Measurements from ENCODE around the gene DMRT1. TPM values are rescaled to one million over a fixed set of nuclear protein-coding genes. Genes with fewer than 3 reads are reported as not detected.

Gene DMRT1
- total RNA-seq, 1 donor from 2014 or later = not detected

GRCh38 chr9:959105-959504, 117.6 kb downstream of the DMRT1 start:
- Histone ChIP-seq H3K4me3 (no peak overlapping the region), H3K9me3 (no peaks in the 10 kb centered on the region), H3K36me3 (no peaks in the 10 kb centered on the region), H3K27me3 (no peaks in the 10 kb centered on the region), H3K4me1 (no peaks in the 10 kb centered on the region), H3K27ac (no peak overlapping the region)
- no peak for TF ChIP-seq CTCF (IDR thresholded peaks at IDR 0.05)
- no peak for DNase-seq (ENCODE audit: low spot score in 2 of 2)
- intact Hi-C loops (cut with DNase I) = no loop called here

GRCh38 chr9:959914-960313, 118.4 kb downstream of the DMRT1 start:
- Histone ChIP-seq H3K9me3 (no peaks in the 10 kb centered on the region), H3K36me3 (no peaks in the 10 kb centered on the region), H3K4me3 (no peak overlapping the region), H3K4me1 (no peaks in the 10 kb centered on the region), H3K27me3 (no peaks in the 10 kb centered on the region), H3K27ac (no peak overlapping the region)
- TF ChIP-seq CTCF (IDR thresholded peaks at IDR 0.05) = no peak
- intact Hi-C loops (cut with DNase I) = no loop called here
- no peak for DNase-seq (ENCODE audit: low spot score in 2 of 2)

- Histone ChIP-seq H3K4me3 (no peak overlapping the region), H3K4me1 (no peaks in the 10 kb centered on the region), H3K27ac (no peak overlapping the region), H3K27me3 (no peaks in the 10 kb centered on the region), H3K9me3 (no peaks in the 10 kb centered on the region), H3K36me3 (no peaks in the 10 kb centered on the region)
- TF ChIP-seq CTCF (IDR thresholded peaks at IDR 0.05) = no peak
- DNase-seq (ENCODE audit: low spot score in 2 of 2) = no peak
- intact Hi-C loops (cut with DNase I) = no loop called here
Observed at GRCh38 chr9:962023-962422, 120.5 kb downstream of the DMRT1 start.

GRCh38 chr9:965497-965896, 124.0 kb downstream of the DMRT1 start:
- H3K4me3 ChIP-seq = no peak overlapping the region
- no peak for DNase-seq (ENCODE audit: low spot score in 2 of 2)
- peaks cover 14% of the 10 kb centered on the region for H3K27me3 ChIP-seq
- no peak overlapping the region for H3K27ac ChIP-seq
- no peaks in the 10 kb centered on the region for H3K36me3 ChIP-seq
- no peaks in the 10 kb centered on the region for H3K4me1 ChIP-seq
- H3K9me3 ChIP-seq = no peaks in the 10 kb centered on the region
- intact Hi-C loops (cut with DNase I) = no loop called here
- TF ChIP-seq CTCF (IDR thresholded peaks at IDR 0.05) = no peak

GRCh38 chr9:966870-967269, 125.4 kb downstream of the DMRT1 start:
- Histone ChIP-seq H3K27ac (no peak overlapping the region), H3K9me3 (no peaks in the 10 kb centered on the region), H3K27me3 (peaks cover 28% of the 10 kb centered on the region), H3K4me1 (no peaks in the 10 kb centered on the region), H3K36me3 (no peaks in the 10 kb centered on the region), H3K4me3 (no peak overlapping the region)
- no peak for DNase-seq (ENCODE audit: low spot score in 2 of 2)
- TF ChIP-seq CTCF (IDR thresholded peaks at IDR 0.05) = no peak
- intact Hi-C loops (cut with DNase I) = no loop called here

GRCh38 chr9:967436-967835, 125.9 kb downstream of the DMRT1 start:
- intact Hi-C loops (cut with DNase I) = no loop called here
- peaks cover 0 to 5% of the 10 kb centered on the region in 2 donors for H3K4me1 ChIP-seq
- no peak for DNase-seq (ENCODE audit: low spot score in 2 of 2)
- H3K9me3 ChIP-seq = no peaks in the 10 kb centered on the region
- H3K36me3 ChIP-seq = no peaks in the 10 kb centered on the region
- H3K27ac ChIP-seq = no peak overlapping the region
- no peak overlapping the region for H3K4me3 ChIP-seq
- H3K27me3 ChIP-seq = peaks cover 32% of the 10 kb centered on the region
- no peak for TF ChIP-seq CTCF (IDR thresholded peaks at IDR 0.05)
